Endothelial cell of umbilical vein (primary cell): ENCODE results near the gene ZNF664. TPM values are rescaled to one million over a fixed set of nuclear protein-coding genes. Genes with fewer than 3 reads are reported as not detected.

Experiments used
- BruUV-seq: library from RNA; stranded (reverse); fragments of 400-500 nt; replicated peaks from 2 replicates; lab custom pipeline; 2021; lab: Mats Ljungman, UMichigan
- CTCF ChIA-PET: fragments of 300-600, 350-600 bp; sonication (Branson Sonifier 250); formaldehyde crosslinking; loops from one replicate; lab custom pipeline; 2021; ENCODE audit warnings: antibody characterized with exemption, inconsistent platforms; lab: Charles Lee
- POLR2A ChIA-PET: fragments of 300-600, 350-600 bp; sonication (Branson Sonifier 250); formaldehyde crosslinking; loops from one replicate; lab custom pipeline; 2021; ENCODE audit warnings: antibody characterized with exemption, inconsistent platforms; lab: Charles Lee
- DNase-seq: peaks from one replicate; pipeline ENCODE4 v3.0.0-alpha.2; 2011; ENCODE audit warnings: low read depth, low spot score
- FAIRE-seq: peaks from 2 replicates; lab custom pipeline; 2011; peaks lifted over from hg19 to GRCh38; lab: Jason Lieb, UNC
- H2AFZ ChIP-seq: 2 replicates; pipeline ENCODE4 v1.6.0; 2012; ENCODE audit warnings: low read depth, low read length, control low read depth, inconsistent platforms
- H3K27ac ChIP-seq: 2 replicates; pipeline ENCODE4 v1.5.1; 2011; ENCODE audit warnings: low read depth, mild to moderate bottlenecking, control low read depth, low read length, moderate library complexity; ENCODE audit not compliant: insufficient read depth
- H3K27me3 ChIP-seq, 2 experiments: 2 replicates each; pipeline versions ENCODE4 v1.6.0 to v1.6.1; 2011; ENCODE audit warnings: low read length in 2 of 2, mixed read lengths in 1 of 2; ENCODE audit not compliant: control insufficient read depth in 2 of 2, insufficient read depth in 2 of 2
- H3K36me3 ChIP-seq, 2 experiments: 2 replicates in 1 of 2; 3 replicates in 1 of 2; pipeline ENCODE4 v1.5.1; 2011; ENCODE audit warnings: low read length in 2 of 2, mild to moderate bottlenecking in 1 of 2, moderate library complexity in 1 of 2; ENCODE audit not compliant: control insufficient read depth in 2 of 2, insufficient read depth in 2 of 2; ENCODE audit errors: extremely low read depth in 1 of 2
- H3K4me1 ChIP-seq: 3 replicates; pipeline ENCODE4 v1.5.1; 2011; ENCODE audit warnings: mild to moderate bottlenecking, low read length; ENCODE audit not compliant: control insufficient read depth, insufficient read depth; ENCODE audit errors: extremely low read depth
- H3K4me2 ChIP-seq: 2 replicates; pipeline ENCODE4 v1.6.1; 2011; ENCODE audit warnings: low read length, control low read depth, mixed read lengths; ENCODE audit not compliant: insufficient read depth
- H3K4me3 ChIP-seq, 3 experiments: fragments of 200-600 bp in 1 of 3; sonication (generic), shearing (Covaris generic) in 1 of 3; replicated peaks in 1 of 3; 2 replicates each; pipeline ENCODE4 v1.5.1; 2011 to 2016; ENCODE audit warnings: control low read depth in 3 of 3, low read length in 3 of 3, mild to moderate bottlenecking in 2 of 3, inconsistent platforms in 1 of 3, low read depth in 1 of 3, moderate library complexity in 1 of 3; ENCODE audit not compliant: insufficient read depth in 1 of 3
- H3K79me2 ChIP-seq: 2 replicates; pipeline ENCODE4 v1.6.0; 2012; ENCODE audit warnings: low read length, inconsistent platforms; ENCODE audit not compliant: control insufficient read depth, insufficient read depth
- H3K9ac ChIP-seq: replicated peaks from 2 replicates; pipeline ENCODE3; 2011; ENCODE audit warnings: low read length, control low read depth; ENCODE audit not compliant: insufficient read depth; ENCODE audit errors: extremely low read depth
- H3K9me1 ChIP-seq: replicated peaks from 3 replicates; pipeline ENCODE4 v1.6.0; 2011; ENCODE audit warnings: mild to moderate bottlenecking, low read length; ENCODE audit not compliant: control insufficient read depth, insufficient read depth; ENCODE audit errors: extremely low read depth
- H3K9me3 ChIP-seq: replicated peaks from 2 replicates; pipeline ENCODE4 v1.5.1; 2012; ENCODE audit warnings: low read length, inconsistent platforms; ENCODE audit not compliant: control insufficient read depth, insufficient read depth
- H4K20me1 ChIP-seq: replicated peaks from 2 replicates; pipeline ENCODE3; 2011; ENCODE audit warnings: mild to moderate bottlenecking, low read length; ENCODE audit not compliant: control insufficient read depth, insufficient read depth; ENCODE audit errors: extremely low read depth
- CTCF ChIP-seq, 2 donors: IDR thresholded peaks; 1 replicate in 1 of 2; 2 replicates in 1 of 2; pipeline ENCODE4 v1.5.1; 2011; ENCODE audit warnings: low read length in 2 of 2, mild to moderate bottlenecking in 2 of 2, moderate library complexity in 2 of 2, control low read depth in 1 of 2, inconsistent platforms in 1 of 2, low read depth in 1 of 2; ENCODE audit not compliant: insufficient read depth in 1 of 2; ENCODE audit errors: extremely low read depth in 1 of 2
- EZH2 ChIP-seq: IDR thresholded peaks from 2 replicates; pipeline ENCODE4 v1.6.1; 2012; ENCODE audit warnings: borderline replicate concordance, low read depth, mild to moderate bottlenecking, moderate library complexity, low read length, inconsistent platforms; ENCODE audit not compliant: severe bottlenecking
- FOS ChIP-seq: IDR thresholded peaks from 2 replicates; pipeline ENCODE4 v1.6.1; 2011; ENCODE audit warnings: mild to moderate bottlenecking, low read length, moderate library complexity, borderline replicate concordance; ENCODE audit not compliant: insufficient read depth
- GATA2 ChIP-seq: IDR thresholded peaks from 2 replicates; pipeline ENCODE4 v1.7.0; 2011; ENCODE audit warnings: low read depth, mild to moderate bottlenecking, moderate library complexity, mixed read lengths, low read length; ENCODE audit not compliant: insufficient read length, insufficient read depth
- JUN ChIP-seq: IDR thresholded peaks from 2 replicates; pipeline ENCODE4 v1.6.1; 2011; ENCODE audit warnings: borderline replicate concordance, low read depth; ENCODE audit not compliant: insufficient read length, insufficient read depth
- MYC ChIP-seq: IDR thresholded peaks from one replicate; pipeline ENCODE4 v1.6.1; 2011; ENCODE audit warnings: mild to moderate bottlenecking, low read depth, low read length
- POLR2AphosphoS5 ChIP-seq: IDR thresholded peaks from 2 replicates; pipeline ENCODE4 v1.6.1; 2012; ENCODE audit warnings: low read depth, mild to moderate bottlenecking, control low read depth, low read length, moderate library complexity; ENCODE audit not compliant: insufficient read depth
- dilution Hi-C: fragments of 300-500 bp; cut with MboI; formaldehyde crosslinking; loops from one replicate; pipeline ENCODE4 v1.15.0; 2019; ENCODE audit warnings: low sequenced_read_pairs; ENCODE audit not compliant: extremely low pct_ligation_motif_present
- intact Hi-C: fragments of 100-400 bp; cut with micrococcal nuclease; formaldehyde crosslinking; loops from one replicate; pipeline ENCODE4 v1.10.0; 2022
- polyA plus RNA-seq, 4 experiments: library from polyadenylated mRNA; depleted of rRNA in 3 of 4; stranded (reverse) in 3 of 4; unstranded in 1 of 4; fragments of >200 nt; gene quantifications; 2 replicates each; pipeline versions ENCODE4 v1.2.1 to v1.2.3, GENCODE V29; 2011 to 2012; ENCODE audit warnings: missing spikeins in 1 of 4
- total RNA-seq: library from RNA; stranded (reverse); gene quantifications from 2 replicates; pipeline ENCODE4 v1.2.3, GENCODE V29; 2021

The ZNF664 gene
- total and polyA plus RNA-seq, 2 donors (not counting 3 experiments of a cell fraction or from before 2014, with no cell fraction given), result 29.8 to 71.3 TPM

- Histone ChIP-seq H3K4me2 (no peak overlapping the region), H3K9me1 (no peaks in the 10 kb centered on the region), H3K4me3 (no peak overlapping the region), H2AFZ (no peak overlapping the region), H3K9me3 (no peaks in the 10 kb centered on the region), H3K79me2 (no peaks in the 10 kb centered on the region), H4K20me1 (no peaks in the 10 kb centered on the region), H3K36me3 (peaks cover 2 to 6% of the 10 kb centered on the region in 2 experiments), H3K27me3 (no peaks in the 10 kb centered on the region), H3K27ac (peak overlapping the region; percentile 35), H3K4me1 (peaks cover 12% of the 10 kb centered on the region), H3K9ac (no peak overlapping the region)
- FAIRE-seq (peak; percentile 68), DNase-seq (peak; percentile 27)
- intact Hi-C loops, result no loop called here
- dilution Hi-C loops, result no loop called here
- no TSS peak for BruUV-seq
- TF ChIP-seq POLR2AphosphoS5 (no peak), MYC (no peak), EZH2 (no peak), CTCF (IDR thresholded peaks at IDR 0.05; ENCODE audit: extremely low read depth in 1 of 2, insufficient read depth in 1 of 2, low read depth in 1 of 2, low read length in 2 of 2) (no peak), GATA2 (no peak), FOS (peak; percentile 28), JUN (peak; percentile 66)
- ChIA-PET POLR2A (no interaction called here), CTCF (interaction anchor here (0.6 to 2.0 kb wide), 7 partner anchors 9 to 42 kb away, joined by 3 to 8 read pairs (median 4); no protein-coding TSS in a partner anchor)
These were observed 30.8 kb upstream of the ZNF664 start for GRCh38 chr12:123942238-123942653.
